ENCODE measurements around the gene G3BP1.

- TF ChIP-seq CTCF (IDR thresholded peaks at IDR 0.05) (no peak), POLR2AphosphoS5 (IDR thresholded peaks at IDR 0.05) (no peak), POLR2A (IDR thresholded peaks at IDR 0.05) (no peak), EP300 (IDR thresholded peaks at IDR 0.05) (no peak)
Observed at GRCh38 chr5:151822141-151822540, 50.4 kb downstream of the G3BP1 start.

All from stomach (tissue), 4 donors.